NCI-H2081 treated with DMSO at 0.1 percent for 48 hours (cell line): Measurements from ENCODE around the gene RRP1B.
"Not testable (repeated sequence)": the region's sequence is repeated elsewhere in the genome, so short reads cannot be mapped to it uniquely, and the experiment has no call there.

ENCODE experiments used
- DNase-seq: peaks from one replicate; lab custom pipeline; 2025; lab: John Stamatoyannopoulos, UW

RRP1B gene, protein sequence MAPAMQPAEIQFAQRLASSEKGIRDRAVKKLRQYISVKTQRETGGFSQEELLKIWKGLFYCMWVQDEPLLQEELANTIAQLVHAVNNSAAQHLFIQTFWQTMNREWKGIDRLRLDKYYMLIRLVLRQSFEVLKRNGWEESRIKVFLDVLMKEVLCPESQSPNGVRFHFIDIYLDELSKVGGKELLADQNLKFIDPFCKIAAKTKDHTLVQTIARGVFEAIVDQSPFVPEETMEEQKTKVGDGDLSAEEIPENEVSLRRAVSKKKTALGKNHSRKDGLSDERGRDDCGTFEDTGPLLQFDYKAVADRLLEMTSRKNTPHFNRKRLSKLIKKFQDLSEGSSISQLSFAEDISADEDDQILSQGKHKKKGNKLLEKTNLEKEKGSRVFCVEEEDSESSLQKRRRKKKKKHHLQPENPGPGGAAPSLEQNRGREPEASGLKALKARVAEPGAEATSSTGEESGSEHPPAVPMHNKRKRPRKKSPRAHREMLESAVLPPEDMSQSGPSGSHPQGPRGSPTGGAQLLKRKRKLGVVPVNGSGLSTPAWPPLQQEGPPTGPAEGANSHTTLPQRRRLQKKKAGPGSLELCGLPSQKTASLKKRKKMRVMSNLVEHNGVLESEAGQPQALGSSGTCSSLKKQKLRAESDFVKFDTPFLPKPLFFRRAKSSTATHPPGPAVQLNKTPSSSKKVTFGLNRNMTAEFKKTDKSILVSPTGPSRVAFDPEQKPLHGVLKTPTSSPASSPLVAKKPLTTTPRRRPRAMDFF

DNA sequence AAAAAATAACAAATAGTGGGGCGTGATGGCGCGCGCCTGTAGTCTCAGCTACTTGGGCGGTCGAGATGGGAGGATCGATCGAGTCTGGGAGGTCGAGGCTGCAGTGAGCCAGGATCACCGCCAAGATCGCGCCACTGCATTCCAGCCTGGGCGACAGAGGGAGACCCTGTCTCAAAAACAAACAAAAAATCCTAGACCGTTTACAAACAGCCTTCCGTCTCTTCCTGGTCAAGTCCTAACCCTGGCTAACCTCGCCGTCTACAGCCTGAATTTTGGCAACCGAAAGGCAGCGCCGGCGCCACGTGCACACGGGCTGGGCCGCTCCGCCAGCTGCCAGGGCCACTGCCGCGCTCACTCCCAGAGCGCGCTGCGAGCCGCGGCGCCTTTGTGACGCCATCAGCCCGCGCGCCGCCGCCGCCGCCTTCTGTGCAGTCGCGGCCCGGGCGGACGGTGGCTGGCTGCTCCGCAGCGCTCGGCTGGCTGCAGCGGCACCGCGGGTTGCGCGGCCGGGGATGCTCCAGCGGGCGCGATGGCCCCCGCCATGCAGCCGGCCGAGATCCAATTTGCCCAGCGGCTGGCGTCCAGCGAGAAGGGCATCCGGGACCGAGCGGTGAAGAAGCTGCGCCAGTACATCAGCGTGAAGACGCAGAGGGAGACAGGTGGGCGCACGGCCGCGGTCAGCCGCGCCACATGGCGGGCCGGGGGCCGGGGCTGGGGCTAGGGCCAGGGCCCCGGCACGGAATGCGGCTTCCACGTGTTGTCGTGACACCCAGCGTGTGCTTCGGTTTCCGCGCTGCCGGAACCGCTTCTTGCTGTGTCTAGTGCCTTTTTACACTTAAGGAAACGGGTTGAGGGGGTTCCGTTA is at the start of gene RRP1B, which contains the start of gene HSF2BP:
Gene RRP1B, plus strand, starts transcription at position 425 of the 865 bp plus-strand sequence. Its CDS starts 105 bp downstream, at position 530.
Gene HSF2BP, minus strand, starts transcription at position 353 of the 865 bp plus-strand sequence. CDS start 1,392 bp downstream, outside the sequence.
- DNase-seq, result no peak

DNA sequence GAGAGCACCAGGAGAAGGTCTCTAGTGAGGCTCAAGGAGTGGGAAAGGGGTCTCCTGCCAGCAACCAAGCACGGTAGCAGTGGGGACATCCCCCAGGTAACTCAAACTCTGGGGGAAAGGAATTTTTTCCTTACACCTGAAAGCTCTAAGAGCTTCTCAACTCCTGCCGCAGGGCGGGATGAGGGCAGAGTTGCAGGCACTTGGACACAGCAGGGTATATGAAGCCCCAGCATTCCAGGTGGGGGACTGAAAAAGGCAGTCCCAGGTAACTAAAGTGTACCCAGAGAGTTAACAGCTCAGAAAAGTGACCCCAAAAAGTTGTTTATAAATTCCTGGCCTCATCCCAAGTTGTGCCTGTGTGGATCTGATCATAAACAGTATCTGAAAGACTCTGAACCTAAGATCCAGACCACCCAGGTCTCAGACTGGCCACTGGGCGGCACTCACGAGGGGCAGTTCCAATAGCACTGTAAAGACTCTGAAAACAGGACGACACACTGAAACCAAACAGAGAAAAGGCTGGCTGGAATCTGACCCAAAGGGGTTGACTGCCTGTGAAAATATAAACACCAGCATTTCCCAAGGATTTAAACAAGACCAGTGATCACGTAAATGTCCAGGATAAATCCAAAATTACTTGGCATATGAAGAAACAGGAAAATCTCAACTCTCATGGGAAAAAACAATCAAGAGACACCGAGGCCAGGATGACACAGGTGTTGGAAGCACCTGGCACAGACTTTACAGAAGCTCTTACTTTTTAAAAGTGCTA is 47.6 kb upstream of the RRP1B start:
- no peak for DNase-seq

DNA sequence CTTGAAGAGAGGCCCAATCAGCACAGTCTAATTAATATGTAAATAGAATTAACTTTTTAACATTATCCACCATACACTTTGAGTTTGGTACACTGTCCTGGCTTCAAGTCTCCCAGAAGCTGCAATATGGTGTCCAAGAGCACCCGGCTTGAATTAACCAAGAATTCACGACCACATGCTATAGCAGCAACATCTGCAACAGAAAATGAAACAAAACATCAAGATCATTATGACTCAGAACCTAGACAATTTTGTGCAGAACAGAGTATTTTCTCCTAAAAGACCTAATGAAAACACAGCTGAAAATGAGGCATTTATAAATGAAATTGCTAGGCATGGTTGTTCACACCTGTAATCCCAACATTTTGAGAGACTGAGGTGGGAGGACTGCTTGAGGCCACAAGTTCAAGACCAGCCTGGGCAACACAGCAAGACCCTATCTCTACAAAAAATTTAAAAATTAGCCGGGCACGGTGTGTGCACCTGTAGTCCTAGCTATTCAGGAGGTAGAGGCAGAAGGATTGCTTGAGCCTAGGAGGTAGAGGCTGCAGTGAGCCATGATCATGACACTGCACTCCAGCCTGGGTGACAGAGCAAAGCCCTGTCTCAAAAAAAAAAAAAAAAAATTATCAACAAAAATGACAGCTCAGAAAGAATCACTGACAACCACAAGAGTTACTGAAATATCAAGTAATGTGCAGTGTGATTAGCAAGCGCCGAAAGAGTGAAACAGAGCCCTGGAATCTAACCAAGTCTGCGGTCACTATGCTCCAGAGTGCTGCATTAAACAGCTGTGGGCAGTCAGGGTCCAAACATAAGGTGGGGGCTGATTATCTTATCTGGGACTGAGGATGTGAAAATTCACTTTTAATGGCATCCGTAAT is 45.4 kb upstream of the RRP1B start:
- no peak for DNase-seq

DNA sequence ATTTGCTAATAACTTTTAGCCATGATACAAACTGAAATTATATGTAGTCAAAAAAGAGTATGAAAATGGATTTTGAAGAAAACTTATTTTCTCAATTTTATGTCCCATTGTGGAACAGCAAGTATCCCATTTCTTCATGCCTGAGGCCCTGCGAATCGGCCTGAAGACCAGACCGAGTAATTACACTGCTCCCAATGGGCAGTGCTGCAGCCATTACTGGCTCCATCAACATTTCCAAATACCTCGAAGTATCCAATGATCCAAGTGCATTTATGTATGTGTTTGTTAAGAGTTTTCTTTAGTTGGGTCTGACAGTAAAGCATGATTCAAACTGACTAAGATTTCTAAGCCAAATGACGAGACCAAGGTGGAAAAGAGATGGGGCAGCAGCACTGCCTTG is 44.5 kb upstream of the RRP1B start:
- DNase-seq, result no peak

DNA sequence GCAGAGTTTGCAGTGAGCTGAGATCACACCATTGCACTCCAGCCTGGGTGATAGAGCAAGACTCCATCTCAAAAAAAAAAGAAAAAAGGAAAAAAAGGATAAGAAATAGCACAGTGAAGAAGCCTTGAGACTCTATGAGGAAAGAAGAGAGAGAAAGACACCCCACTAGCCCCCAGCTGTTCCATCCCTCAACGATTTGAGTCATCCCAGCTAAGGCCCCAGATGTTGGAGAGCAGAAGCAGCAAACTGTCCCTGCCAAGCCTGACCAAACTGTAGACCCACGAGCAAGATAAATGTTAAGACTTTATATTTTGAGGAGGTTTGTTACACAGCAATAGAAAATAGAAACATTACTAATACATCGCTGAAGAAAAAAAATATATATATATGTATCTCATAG is 42.5 kb upstream of the RRP1B start:
- not testable (repeated sequence) for DNase-seq

DNA sequence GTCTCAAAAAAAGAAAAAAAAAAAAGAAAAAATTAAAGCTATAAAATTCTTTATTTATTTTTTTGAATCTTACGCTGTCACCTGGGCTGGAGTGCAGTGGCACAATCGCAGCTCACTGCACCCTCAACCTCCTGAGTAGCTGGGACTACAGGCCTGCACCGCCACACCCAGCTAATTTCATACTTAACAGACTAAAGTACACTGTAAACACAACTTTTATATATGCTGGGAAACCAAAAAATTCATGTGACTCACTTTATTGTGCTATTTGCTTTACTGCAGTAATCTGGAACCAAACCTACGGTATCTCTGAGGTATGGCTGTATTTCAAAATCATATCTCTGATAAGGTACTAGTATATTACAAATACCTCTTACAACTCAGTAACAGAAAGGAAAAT is 40.4 kb upstream of the RRP1B start:
- no peak for DNase-seq

DNA sequence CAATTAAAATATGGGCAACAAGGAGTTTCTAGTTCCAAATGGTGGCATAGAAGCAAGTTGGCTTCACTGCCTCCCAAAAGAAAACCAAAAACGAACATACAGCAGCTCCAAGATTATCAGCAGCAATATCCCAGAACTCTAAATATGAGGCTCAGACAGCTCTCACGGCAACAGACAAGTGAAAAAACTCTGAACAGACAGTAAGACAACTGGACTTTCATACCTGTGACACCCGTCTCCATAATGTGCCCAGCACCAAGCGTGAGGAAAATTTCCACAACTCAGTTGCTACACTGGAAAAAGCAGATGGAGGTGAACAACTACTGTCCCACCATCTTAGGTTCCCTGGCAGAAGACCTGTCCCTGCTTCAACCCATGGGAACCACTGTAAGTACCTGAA is 40.0 kb upstream of the RRP1B start:
- no peak for DNase-seq

DNA sequence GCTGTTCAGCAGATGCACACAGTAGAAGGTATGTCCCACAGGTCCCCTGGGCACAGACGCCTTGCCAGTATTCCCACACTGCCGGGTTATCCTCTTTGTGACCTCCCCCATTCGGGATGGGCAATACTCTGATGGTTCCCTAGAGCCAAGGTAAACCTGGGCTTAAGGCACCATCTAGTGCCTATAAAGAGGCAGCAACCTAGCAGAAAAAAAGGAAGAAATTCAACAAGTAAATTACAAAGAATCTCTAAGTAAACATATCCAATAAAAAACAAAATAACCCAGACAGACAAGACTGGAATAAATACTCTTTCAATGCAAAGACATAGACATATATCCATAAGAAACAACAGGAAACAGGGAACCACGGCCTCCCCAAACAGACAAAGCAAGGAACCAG is 39.5 kb upstream of the RRP1B start:
- DNase-seq, result no peak

DNA sequence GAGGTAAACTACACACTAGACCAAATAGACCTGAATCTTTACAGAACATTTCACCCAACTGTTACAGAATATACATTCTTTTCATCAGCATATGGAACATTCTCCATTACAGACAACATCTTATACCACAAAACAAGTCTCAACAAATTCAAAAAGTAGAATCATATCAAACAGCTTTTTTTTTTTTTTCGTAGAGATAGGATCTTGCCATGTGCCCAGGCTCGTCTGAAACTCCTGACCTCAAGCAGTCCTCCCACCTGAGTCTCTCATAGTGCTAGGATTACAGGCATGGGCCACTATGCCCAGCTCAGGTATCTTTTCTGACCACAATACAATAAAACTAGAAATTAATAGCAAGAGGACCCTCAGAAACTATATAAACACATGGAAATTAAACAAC is 36.6 kb upstream of the RRP1B start:
- DNase-seq, result no peak

DNA sequence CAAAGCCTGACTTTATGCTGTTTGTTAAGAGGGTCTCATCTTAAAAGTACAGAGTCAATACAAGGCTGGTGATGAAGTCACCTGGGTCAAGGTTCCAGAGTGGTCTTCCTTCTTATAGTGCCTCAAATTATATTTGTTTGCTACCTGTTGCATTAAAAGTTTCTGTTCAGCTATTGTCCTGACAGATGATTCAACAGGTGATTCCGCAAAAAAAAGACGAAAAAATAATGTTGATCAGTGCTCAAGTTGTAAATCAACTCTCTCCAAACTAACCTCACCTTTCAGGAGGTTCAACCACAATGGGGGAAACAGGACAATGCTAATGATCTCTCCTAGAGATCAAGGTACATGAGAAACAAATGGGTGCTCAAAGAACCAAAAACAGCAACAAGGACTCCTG is 35.8 kb upstream of the RRP1B start:
- no peak for DNase-seq

DNA sequence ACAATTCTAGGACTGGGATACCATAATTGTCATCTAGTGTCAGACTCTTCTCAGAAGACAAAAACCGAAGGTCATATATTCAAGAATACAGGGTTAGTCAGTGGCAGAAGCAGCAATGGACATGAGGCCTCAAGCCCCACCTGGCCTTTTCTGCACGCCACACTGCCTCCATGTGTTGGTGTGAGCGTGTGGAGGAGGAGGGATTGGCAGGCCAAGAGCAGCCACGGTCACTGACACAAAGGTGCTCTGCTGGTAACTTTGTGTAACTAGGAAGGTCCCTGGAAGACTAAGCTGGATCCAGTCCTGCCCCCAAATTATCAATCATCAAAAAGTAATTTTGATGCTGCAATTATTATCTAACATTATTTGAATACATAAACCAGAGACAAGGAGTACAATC is 35.0 kb upstream of the RRP1B start:
- DNase-seq, result no peak

DNA sequence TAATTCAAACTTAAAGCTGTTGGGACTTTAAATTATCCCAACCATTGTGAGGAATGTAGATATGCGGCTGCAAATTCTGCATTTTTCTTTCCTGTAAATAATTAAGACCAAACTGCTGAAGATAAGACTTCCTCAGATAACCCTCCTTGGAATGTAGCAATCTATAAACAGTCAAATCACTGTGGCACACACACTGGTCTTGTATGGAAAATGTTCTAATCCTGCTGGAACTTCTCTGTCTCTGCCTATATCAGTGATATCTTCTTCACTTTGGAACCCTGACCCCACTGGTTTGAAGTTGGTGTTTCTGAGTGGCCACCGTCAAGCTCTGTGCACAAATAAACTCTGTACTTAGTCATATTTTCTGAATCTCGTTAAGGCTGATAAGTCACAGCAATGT is 33.0 kb upstream of the RRP1B start:
- DNase-seq, result no peak

DNA sequence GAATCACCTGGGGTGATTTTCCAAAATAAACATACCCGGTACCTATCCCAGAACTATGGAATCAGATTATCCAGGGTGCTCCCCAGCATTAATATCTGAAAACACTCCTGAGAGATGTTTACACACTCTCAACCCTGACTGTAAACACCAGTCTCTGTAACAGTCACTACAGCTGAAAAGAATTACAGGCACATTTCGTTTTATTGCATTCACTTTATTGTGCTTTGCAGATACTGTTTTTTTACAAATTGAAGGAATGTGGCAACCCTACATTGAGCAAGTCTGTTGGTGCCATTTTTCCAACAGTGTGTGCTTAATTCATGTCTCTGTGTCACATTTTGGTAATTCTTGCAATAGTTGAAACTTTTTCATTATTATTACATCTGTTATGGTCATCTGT is 31.8 kb upstream of the RRP1B start:
- no peak for DNase-seq

DNA sequence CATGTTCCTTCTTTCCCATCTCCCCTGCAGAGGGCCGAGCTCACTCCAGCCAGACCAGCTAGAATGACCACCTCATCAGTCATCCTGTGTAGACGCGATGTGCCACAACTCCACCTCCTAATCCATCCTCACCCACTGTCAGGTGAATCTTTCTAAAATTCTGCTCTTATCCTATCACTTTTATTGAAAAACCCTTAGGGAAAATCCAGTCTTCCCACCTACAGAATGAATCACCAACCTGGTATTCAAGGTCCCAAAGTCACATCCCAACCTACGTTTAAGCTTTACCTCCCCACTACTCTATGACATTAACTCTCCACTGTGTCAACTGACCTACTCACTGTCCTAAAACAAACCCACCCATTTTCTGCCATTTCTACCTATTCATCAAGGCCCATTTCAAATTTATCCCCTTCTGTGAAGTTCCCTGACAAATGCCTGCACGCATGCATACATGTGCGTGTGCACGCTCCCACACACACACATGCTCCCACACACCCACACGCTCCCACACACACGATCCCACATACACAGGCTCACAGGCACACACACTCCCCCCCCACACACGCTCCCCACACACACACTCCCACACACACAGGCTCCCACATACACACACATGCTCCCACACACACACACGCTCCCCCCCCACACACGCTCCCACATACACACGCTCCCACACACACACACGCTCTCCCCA is 27.8 kb upstream of the RRP1B start:
- no peak for DNase-seq

DNA sequence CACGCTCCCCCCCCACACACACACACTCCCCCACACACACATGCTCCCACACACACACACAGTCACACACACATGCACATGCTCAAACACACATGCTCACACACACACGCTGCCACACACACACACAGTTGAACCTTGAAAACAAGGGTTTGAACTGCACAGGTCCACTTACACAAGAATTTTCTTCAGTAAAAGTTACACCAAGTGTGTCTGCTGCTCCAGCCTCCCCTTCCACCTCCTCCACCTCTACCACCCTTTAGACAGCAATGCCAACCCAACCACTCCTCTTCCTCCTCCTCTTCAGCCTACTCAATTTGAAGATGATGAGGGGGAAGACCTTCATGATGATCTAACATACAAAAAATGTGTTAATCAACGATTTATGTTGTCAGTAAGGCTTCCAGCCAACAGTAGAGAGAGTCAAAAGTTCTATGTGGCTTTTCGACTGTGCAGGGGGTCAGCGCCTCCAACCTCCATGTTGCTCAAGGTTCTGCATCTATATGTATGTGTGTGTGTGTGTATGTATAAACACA is 26.9 kb upstream of the RRP1B start:
- no peak for DNase-seq

DNA sequence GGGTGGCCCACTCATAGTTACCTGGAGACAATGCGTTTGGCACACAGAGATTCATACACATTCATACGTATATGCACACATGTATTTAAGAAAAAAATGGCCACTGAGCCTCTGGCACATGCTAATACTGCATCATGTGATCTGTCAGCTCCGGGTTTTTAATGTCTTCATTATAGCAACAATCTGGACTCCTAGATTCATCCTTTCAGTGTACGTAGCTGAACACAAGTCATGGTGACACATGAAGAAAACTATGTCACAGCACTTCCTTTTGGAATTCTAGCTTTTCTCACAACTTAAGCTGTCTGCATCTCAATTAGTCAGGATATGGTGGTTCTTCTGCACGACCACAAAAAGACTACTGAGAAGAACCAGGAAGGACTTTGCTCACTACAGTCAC is 24.7 kb upstream of the RRP1B start:
- no peak for DNase-seq

DNA sequence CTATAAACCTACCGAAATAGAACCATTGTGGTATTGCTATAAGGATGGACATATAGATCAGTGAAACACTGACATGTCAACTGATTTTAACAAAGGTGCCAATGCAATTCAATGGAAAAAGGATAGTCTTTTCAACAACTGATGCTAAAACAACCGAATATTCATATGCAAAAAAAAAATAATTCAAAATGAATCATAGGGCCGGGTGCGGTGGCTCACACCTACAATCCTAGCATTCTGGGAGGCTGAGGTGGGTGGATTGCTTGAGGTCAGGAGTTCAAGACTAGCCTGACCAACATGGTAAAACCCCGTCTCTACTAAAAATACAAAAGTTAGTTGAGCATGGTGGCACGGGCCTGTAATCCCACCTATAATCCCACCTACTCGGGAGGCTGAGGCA is 23.9 kb upstream of the RRP1B start:
- DNase-seq, result no peak

DNA sequence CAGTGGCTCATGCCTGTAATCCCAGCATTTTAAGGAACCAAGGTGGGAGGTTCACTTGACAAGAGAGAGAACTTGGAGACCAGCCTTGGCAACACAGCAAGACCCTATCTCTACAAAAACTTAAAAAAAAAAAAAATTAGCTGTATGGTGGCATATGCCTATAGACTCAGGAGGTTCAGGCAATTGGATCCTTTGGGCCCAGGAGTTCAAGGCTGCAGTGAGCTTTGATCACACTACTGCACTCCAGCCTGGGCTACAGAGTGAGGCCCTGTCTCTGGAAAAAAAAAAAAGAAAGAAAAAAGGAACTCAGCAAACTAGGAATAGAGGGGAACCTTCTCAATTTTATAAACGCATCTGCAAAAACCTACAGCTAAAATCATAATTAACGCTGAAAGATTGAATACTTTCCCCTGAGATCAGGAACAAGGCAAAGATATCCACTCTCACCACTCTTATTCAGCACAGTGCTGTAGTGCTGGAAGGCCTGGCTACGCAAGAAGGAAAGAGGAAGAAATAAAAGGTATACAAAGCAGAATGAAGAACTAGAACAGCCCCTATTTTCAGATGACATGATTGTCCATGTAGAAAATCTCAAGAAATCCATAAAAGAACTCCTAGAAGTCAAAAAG is 21.7 kb upstream of the RRP1B start:
- no peak for DNase-seq
